ENCODE results near the gene PIGR. TPM values are rescaled to one million over a fixed set of nuclear protein-coding genes. Genes with fewer than 3 reads are reported as not detected.

PIGR gene
- not detected in 2 replicates for total RNA-seq
- not detected in 2 replicates for polyA plus RNA-seq

- no peak for DNase-seq (ENCODE audit: low read depth in 1 of 2, low spot score in 1 of 2)
- Histone ChIP-seq H3K4me3 (no peak within 1 kb of the TSS), H3K27me3 (no peaks in the 10 kb centered on the region), H3K36me3 (no peaks in the 10 kb centered on the region), H3K4me1 (ENCODE audit: low read depth) (peaks cover 12% of the 10 kb centered on the region), H3K27ac (no peak within 1 kb of the TSS), H3K9me3 (ENCODE audit: low read depth) (no peaks in the 10 kb centered on the region)
- no peak for TF ChIP-seq CTCF (IDR thresholded peaks at IDR 0.05; ENCODE audit: low read depth, low read length)
These were observed at the start of gene PIGR for GRCh38 chr1:206946261-206946660. PIGR (minus strand) TSS chr1:206946466; CDS start chr1:206940531, 5,935 bp downstream.

DNA sequence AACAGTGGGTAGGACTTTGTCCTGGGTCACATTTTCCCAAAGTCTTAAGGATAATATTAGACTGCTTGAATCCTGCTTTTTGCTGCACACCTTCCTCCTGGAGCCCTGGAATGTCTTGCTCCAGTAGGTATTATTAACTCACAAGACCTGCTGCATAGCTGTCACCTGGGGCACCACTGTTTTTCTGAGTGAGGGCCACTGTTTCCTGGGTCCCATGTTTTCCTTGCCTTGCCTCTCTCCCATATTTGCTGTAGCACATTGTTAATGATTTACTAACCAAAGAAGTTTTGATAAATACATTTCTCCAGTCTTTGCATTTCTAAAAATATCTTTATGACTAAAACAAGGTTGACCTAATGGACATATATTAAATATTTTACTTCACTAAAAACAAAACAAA, 46.5 kb upstream of the PIGR start:
- Histone ChIP-seq H3K27me3 (no peaks in the 10 kb centered on the region), H3K36me3 (no peaks in the 10 kb centered on the region), H3K4me3 (no peak overlapping the region), H3K9me3 (ENCODE audit: low read depth) (no peaks in the 10 kb centered on the region), H3K4me1 (ENCODE audit: low read depth) (no peaks in the 10 kb centered on the region), H3K27ac (no peak overlapping the region)
- no peak for TF ChIP-seq CTCF (IDR thresholded peaks at IDR 0.05; ENCODE audit: low read depth, low read length)
- DNase-seq (ENCODE audit: low read depth in 1 of 2, low spot score in 1 of 2), result no peak

GRCh38 chr1:206987873-206988272, 41.6 kb upstream of the PIGR start:
- H3K27ac ChIP-seq, result no peak overlapping the region
- DNase-seq (ENCODE audit: low read depth in 1 of 2, low spot score in 1 of 2), result no peak
- no peaks in the 10 kb centered on the region for H3K36me3 ChIP-seq
- H3K4me3 ChIP-seq, result no peak overlapping the region
- H3K4me1 ChIP-seq (ENCODE audit: low read depth), result no peaks in the 10 kb centered on the region
- TF ChIP-seq CTCF (IDR thresholded peaks at IDR 0.05; ENCODE audit: low read depth, low read length), result no peak
- peaks cover 14% of the 10 kb centered on the region for H3K27me3 ChIP-seq
- H3K9me3 ChIP-seq (ENCODE audit: low read depth), result no peaks in the 10 kb centered on the region

DNA sequence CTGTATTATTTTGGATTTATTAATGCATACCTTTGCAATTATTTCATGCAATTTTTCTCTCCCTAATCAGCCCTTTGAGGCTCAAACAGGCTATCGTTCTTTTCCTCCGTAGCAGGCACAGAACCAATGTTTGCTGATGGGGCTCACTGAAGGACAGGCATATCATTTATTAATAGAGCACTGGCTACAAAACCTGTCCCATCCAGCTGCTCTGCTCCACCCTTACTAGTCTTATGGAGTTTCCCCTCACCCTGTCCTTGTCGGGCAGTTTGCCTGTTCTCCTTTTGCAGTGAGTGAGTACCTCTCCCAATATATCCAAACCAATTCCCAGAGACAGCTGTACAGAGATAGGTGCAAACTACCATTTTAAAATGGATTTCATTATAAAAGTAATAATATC, 40.6 kb upstream of the PIGR start:
- H3K4me1 ChIP-seq (ENCODE audit: low read depth), result no peaks in the 10 kb centered on the region
- no peaks in the 10 kb centered on the region for H3K9me3 ChIP-seq (ENCODE audit: low read depth)
- DNase-seq (ENCODE audit: low read depth in 1 of 2, low spot score in 1 of 2), result no peak
- H3K4me3 ChIP-seq, result no peak overlapping the region
- H3K27me3 ChIP-seq, result peaks cover 14% of the 10 kb centered on the region
- no peak for TF ChIP-seq CTCF (IDR thresholded peaks at IDR 0.05; ENCODE audit: low read depth, low read length)
- no peak overlapping the region for H3K27ac ChIP-seq
- no peaks in the 10 kb centered on the region for H3K36me3 ChIP-seq

GRCh38 chr1:206986402-206986801, 40.1 kb upstream of the PIGR start:
- no peak for TF ChIP-seq CTCF (IDR thresholded peaks at IDR 0.05; ENCODE audit: low read depth, low read length)
- Histone ChIP-seq H3K27me3 (peaks cover 14% of the 10 kb centered on the region), H3K36me3 (no peaks in the 10 kb centered on the region), H3K27ac (no peak overlapping the region), H3K4me3 (no peak overlapping the region), H3K9me3 (ENCODE audit: low read depth) (no peaks in the 10 kb centered on the region), H3K4me1 (ENCODE audit: low read depth) (no peaks in the 10 kb centered on the region)
- DNase-seq (ENCODE audit: low read depth in 1 of 2, low spot score in 1 of 2), result no peak

All from cardiac muscle cell (in vitro differentiated cells and primary cell).